Liver (tissue), 3 donors: Measurements from ENCODE around the gene STAC2.

Experiments used
- FOXA2 ChIP-seq: IDR thresholded peaks from 2 replicates; pipeline ENCODE4 v1.6.1; 2016; ENCODE audit warnings: antibody characterized with exemption
- GABPA ChIP-seq, 2 donors: IDR thresholded peaks in 1 of 2; conservative IDR thresholded peaks in 1 of 2; 2 replicates each; pipeline ENCODE4 v1.6.1; 2016; ENCODE audit warnings: antibody characterized with exemption in 2 of 2, mild to moderate bottlenecking in 1 of 2, moderate library complexity in 1 of 2
- TF ChIP-seq, protein P1 (sequence below): fragments of 150-350 bp; IDR thresholded peaks from 2 replicates; pipeline ENCODE4 v1.5.1; 2017; ENCODE audit warnings: improper control_type of control experiment, low read depth, low read length; ENCODE audit not compliant: missing input control
- TF ChIP-seq, protein P2 (sequence below): IDR thresholded peaks from 2 replicates; pipeline ENCODE4 v1.6.1; 2016; ENCODE audit warnings: antibody characterized with exemption
- TF ChIP-seq, protein P3 (sequence below): IDR thresholded peaks from 2 replicates; pipeline ENCODE4 v1.6.1; 2016; ENCODE audit warnings: antibody characterized with exemption, mild to moderate bottlenecking
- donor health status: healthy.
- donor health status: healthy.

DNA sequence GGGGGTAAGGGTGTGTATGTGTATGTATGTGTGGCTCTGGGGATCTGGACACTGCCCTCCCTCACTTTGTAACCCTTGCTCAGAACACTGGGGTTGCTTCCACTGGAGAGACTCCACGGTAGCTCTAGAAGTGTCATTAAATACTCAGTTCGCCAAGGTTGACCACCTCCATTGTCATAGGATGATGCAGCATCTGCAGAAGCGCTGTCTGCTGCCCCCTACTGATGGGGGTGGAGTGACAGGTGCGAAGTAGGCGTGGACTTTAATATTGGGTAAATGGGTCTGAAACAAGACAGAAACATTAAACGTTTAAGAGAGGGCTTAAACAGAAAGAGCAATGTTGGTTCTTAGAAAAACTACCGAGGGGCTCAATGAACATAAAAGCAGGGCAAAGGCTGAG, 35.5 kb upstream of the STAC2 start:
- no peak for TF ChIP-seq GABPA (IDR thresholded peaks at IDR 0.05 in 1 of 2, conservative IDR thresholded peaks at IDR 0.05 in 1 of 2)
- TF ChIP-seq, protein P1, sequence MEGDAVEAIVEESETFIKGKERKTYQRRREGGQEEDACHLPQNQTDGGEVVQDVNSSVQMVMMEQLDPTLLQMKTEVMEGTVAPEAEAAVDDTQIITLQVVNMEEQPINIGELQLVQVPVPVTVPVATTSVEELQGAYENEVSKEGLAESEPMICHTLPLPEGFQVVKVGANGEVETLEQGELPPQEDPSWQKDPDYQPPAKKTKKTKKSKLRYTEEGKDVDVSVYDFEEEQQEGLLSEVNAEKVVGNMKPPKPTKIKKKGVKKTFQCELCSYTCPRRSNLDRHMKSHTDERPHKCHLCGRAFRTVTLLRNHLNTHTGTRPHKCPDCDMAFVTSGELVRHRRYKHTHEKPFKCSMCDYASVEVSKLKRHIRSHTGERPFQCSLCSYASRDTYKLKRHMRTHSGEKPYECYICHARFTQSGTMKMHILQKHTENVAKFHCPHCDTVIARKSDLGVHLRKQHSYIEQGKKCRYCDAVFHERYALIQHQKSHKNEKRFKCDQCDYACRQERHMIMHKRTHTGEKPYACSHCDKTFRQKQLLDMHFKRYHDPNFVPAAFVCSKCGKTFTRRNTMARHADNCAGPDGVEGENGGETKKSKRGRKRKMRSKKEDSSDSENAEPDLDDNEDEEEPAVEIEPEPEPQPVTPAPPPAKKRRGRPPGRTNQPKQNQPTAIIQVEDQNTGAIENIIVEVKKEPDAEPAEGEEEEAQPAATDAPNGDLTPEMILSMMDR = no peak
- TF ChIP-seq, protein P2, sequence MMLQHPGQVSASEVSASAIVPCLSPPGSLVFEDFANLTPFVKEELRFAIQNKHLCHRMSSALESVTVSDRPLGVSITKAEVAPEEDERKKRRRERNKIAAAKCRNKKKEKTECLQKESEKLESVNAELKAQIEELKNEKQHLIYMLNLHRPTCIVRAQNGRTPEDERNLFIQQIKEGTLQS = no peak
- TF ChIP-seq FOXA2 = no peak
- TF ChIP-seq, protein P3, sequence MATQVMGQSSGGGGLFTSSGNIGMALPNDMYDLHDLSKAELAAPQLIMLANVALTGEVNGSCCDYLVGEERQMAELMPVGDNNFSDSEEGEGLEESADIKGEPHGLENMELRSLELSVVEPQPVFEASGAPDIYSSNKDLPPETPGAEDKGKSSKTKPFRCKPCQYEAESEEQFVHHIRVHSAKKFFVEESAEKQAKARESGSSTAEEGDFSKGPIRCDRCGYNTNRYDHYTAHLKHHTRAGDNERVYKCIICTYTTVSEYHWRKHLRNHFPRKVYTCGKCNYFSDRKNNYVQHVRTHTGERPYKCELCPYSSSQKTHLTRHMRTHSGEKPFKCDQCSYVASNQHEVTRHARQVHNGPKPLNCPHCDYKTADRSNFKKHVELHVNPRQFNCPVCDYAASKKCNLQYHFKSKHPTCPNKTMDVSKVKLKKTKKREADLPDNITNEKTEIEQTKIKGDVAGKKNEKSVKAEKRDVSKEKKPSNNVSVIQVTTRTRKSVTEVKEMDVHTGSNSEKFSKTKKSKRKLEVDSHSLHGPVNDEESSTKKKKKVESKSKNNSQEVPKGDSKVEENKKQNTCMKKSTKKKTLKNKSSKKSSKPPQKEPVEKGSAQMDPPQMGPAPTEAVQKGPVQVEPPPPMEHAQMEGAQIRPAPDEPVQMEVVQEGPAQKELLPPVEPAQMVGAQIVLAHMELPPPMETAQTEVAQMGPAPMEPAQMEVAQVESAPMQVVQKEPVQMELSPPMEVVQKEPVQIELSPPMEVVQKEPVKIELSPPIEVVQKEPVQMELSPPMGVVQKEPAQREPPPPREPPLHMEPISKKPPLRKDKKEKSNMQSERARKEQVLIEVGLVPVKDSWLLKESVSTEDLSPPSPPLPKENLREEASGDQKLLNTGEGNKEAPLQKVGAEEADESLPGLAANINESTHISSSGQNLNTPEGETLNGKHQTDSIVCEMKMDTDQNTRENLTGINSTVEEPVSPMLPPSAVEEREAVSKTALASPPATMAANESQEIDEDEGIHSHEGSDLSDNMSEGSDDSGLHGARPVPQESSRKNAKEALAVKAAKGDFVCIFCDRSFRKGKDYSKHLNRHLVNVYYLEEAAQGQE = no peak
